Activated T-helper 2 cell treated with anti-CD3 and anti-CD28 coated beads, Interferon-gamma antibody, Interleukin-2, Interleukin-4, amounts not matched to agents 10 μg/mL and 5 μg/mL and 100 μg/mL, durations not matched to agents 14 hours and 24 hours and 36 hours (primary cell): ENCODE data around the gene CNNM4. TPM values are rescaled to one million over a fixed set of nuclear protein-coding genes. Genes with fewer than 3 reads are reported as not detected.

Experiments used
- DNase-seq: peaks from one replicate; pipeline ENCODE4 v3.0.0; 2021; ENCODE audit warnings: low spot score
- H3K27ac Mint-ChIP-seq: one replicate; pipeline ENCODE4 v1.8.0; 2021; ENCODE audit warnings: mixed read lengths
- H3K27me3 Mint-ChIP-seq: one replicate; pipeline ENCODE4 v1.8.0; 2021; ENCODE audit warnings: low read depth, mixed read lengths
- H3K36me3 Mint-ChIP-seq: one replicate; pipeline ENCODE4 v1.8.0; 2021; ENCODE audit warnings: low read depth, mixed read lengths
- H3K4me1 Mint-ChIP-seq: one replicate; pipeline ENCODE4 v1.8.0; 2021; ENCODE audit warnings: low read depth, mixed read lengths
- H3K4me3 Mint-ChIP-seq: one replicate; pipeline ENCODE4 v1.8.0; 2021; ENCODE audit warnings: low read depth, mild to moderate bottlenecking, moderate library complexity, mixed read lengths
- H3K9me3 Mint-ChIP-seq: one replicate; pipeline ENCODE4 v1.8.0; 2021; ENCODE audit warnings: mixed read lengths
- intact Hi-C: fragments of 100-400 bp; cut with micrococcal nuclease; formaldehyde crosslinking; loops from one replicate; pipeline ENCODE4 v1.15.1; 2023
- total RNA-seq: library from RNA; stranded (reverse); gene quantifications from 2 replicates; pipeline ENCODE4 v1.2.3, GENCODE V29; 2022

Gene CNNM4
- total RNA-seq, 1 donor from 2014 or later = 10.1 TPM

DNA sequence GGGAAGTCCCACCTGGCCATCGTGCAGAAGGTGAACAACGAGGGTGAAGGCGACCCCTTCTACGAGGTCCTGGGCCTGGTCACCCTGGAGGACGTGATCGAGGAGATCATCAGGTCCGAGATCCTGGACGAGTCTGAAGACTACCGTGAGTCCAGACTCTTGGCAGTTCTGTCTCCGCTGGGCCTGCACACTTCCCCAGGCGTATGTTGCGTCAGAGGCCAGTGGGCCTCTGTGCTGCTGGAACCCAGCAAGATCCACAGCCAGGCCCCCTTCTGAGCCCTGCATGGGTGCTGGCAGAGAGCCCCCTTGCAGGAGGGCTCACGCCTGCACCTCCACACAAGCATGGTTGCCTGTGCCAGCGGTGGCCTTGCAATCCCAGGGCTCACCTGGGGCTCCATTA, 64.4 kb downstream of the CNNM4 start:
- no peak for DNase-seq
- no peak overlapping the region for H3K27ac Mint-ChIP-seq
- no peaks in the 10 kb centered on the region for H3K27me3 Mint-ChIP-seq
- peaks cover 16% of the 10 kb centered on the region for H3K4me1 Mint-ChIP-seq
- intact Hi-C loops = no loop called here
- no peak overlapping the region for H3K4me3 Mint-ChIP-seq
- no peaks in the 10 kb centered on the region for H3K9me3 Mint-ChIP-seq
- H3K36me3 Mint-ChIP-seq = peaks cover 54% of the 10 kb centered on the region

DNA sequence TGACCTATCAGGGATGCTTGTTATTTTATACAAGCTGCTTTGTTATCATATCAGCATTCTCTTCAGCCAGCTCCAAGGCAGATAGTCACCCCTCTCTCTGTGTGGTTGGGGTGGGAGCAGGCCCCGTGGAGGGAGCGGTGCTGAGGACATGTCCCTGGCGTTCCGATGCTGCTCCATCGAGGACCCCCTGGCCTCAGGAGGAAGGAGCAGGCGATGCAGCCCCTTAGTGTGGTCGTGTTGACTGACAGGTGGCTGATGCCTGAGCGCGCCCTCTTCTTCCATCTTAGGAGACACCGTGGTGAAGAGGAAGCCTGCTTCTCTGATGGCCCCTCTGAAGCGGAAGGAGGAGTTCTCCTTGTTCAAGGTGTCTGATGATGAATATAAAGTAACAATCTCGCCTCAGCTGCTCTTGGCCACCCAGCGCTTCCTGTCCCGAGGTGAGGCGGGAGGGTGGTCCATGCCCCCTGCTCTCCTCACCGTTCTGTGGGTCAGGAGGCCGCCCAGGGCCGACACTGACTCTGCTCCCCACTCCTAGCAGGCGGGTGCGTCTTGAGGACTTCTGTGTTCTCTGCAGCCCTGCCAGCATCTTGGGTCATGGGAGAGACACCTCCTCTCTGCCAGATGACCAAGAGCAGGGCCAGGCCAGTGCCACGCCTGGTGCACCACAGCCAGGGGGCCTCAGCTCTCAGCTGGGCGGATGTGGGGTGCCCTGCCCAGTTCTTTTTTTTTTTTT, 66.0 kb downstream of the CNNM4 start:
- H3K36me3 Mint-ChIP-seq = peaks cover 55% of the 10 kb centered on the region

DNA sequence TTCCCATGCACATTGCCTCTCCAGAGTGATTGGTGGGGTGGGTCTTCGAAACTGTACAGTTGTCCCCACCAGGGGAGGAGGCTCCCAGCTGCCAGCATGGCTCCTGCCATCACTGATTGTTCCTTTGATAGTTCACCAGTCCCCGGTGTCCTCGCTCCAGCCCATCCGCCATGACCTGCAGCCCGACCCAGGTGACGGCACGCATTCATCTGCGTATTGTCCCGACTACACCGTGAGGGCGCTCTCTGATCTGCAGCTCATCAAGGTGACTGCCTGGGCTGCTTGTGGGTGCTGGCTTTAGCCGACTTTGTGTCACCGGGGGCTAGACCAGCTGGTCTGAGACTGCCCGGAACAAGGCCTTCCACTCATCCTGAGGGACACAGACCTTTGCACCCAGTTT, 67.7 kb downstream of the CNNM4 start:
- H3K4me1 Mint-ChIP-seq = no peaks in the 10 kb centered on the region
- no peak overlapping the region for H3K4me3 Mint-ChIP-seq
- intact Hi-C loops = no loop called here
- no peaks in the 10 kb centered on the region for H3K27me3 Mint-ChIP-seq
- H3K36me3 Mint-ChIP-seq = peaks cover 63% of the 10 kb centered on the region
- H3K27ac Mint-ChIP-seq = no peak overlapping the region
- no peak for DNase-seq
- H3K9me3 Mint-ChIP-seq = no peaks in the 10 kb centered on the region

More for the DNA sequence above, 66.0 kb downstream of the CNNM4 start:
- H3K4me3 Mint-ChIP-seq = no peak overlapping the region
- no peak overlapping the region for H3K27ac Mint-ChIP-seq
- intact Hi-C loops = no loop called here
- no peaks in the 10 kb centered on the region for H3K27me3 Mint-ChIP-seq
- DNase-seq = no peak
- peaks cover 2% of the 10 kb centered on the region for H3K4me1 Mint-ChIP-seq
- H3K9me3 Mint-ChIP-seq = no peaks in the 10 kb centered on the region

DNA sequence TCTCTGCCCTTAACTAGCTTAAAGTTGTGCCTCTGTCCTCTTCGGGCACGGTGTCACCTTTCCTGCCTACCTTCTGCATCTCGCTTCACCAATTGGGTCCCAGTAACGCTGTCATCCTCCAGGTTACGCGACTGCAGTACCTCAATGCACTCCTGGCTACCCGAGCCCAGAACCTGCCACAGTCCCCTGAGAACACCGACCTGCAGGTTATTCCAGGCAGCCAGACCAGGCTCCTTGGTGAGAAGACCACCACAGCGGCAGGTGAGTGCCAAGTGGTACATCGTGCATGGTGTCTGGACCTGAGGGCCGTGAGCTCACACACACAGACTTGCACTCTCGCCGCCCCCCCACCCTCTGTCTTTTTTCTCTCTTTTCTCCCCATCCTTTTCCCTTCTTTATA, 68.2 kb downstream of the CNNM4 start:
- intact Hi-C loops = no loop called here
- H3K4me3 Mint-ChIP-seq = no peak overlapping the region
- H3K36me3 Mint-ChIP-seq = peaks cover 64% of the 10 kb centered on the region
- no peaks in the 10 kb centered on the region for H3K9me3 Mint-ChIP-seq
- no peaks in the 10 kb centered on the region for H3K27me3 Mint-ChIP-seq
- no peak overlapping the region for H3K27ac Mint-ChIP-seq
- no peaks in the 10 kb centered on the region for H3K4me1 Mint-ChIP-seq
- DNase-seq = no peak

DNA sequence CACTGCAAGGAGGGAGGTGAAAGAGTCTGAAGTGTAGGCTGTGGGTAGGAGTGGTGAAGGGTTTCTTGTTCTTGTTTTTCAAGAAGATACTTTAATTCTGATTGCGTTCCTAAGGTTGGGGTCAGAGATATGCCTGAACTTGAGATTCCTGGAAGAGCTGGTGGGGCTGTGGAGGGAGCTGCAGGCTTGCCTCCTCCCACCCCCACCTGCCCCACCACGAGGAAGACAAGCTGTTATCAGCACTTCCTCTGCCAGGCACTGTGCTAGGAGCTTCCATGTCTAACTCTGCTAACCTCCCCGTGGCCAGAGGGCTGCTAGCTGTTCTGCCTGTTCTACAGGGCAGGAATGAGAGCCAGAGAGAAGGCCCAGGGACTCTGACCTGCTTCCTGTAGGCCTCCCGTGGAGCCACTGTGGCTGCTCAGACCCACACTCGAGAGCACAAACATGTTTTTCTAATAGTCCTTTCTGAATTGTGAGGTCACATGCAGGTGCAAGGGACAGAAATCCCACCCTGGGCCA, 69.4 kb downstream of the CNNM4 start:
- intact Hi-C loops = no loop called here
- no peaks in the 10 kb centered on the region for H3K27me3 Mint-ChIP-seq
- H3K4me3 Mint-ChIP-seq = no peak overlapping the region
- H3K27ac Mint-ChIP-seq = no peak overlapping the region
- H3K9me3 Mint-ChIP-seq = no peaks in the 10 kb centered on the region
- no peaks in the 10 kb centered on the region for H3K4me1 Mint-ChIP-seq
- no peak for DNase-seq
- H3K36me3 Mint-ChIP-seq = peaks cover 73% of the 10 kb centered on the region

DNA sequence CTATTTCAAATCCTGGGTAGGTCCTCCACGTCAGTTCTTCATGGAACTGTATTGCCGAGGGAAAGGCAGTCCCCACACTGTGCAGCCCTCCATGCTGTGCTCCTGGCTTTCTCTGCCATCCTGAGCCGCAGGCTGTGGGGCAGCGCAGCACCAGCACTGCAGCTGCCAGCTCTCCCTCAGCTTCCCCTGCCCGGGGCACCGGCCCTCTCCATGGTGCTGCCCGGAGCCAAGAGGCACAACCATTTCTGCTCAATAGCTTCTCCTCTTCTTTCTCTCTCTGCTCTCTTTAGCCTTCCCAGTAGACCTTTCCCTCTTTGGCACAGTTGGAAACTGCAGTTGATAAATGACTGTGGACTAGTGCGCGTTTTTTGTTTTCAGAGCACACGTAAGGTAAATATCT, 71.0 kb downstream of the CNNM4 start:
- no peak overlapping the region for H3K4me3 Mint-ChIP-seq
- H3K36me3 Mint-ChIP-seq = peaks cover 75% of the 10 kb centered on the region
- H3K27me3 Mint-ChIP-seq = no peaks in the 10 kb centered on the region
- H3K27ac Mint-ChIP-seq = no peak overlapping the region
- no peaks in the 10 kb centered on the region for H3K9me3 Mint-ChIP-seq
- DNase-seq = no peak
- no peaks in the 10 kb centered on the region for H3K4me1 Mint-ChIP-seq
- intact Hi-C loops = no loop called here

DNA sequence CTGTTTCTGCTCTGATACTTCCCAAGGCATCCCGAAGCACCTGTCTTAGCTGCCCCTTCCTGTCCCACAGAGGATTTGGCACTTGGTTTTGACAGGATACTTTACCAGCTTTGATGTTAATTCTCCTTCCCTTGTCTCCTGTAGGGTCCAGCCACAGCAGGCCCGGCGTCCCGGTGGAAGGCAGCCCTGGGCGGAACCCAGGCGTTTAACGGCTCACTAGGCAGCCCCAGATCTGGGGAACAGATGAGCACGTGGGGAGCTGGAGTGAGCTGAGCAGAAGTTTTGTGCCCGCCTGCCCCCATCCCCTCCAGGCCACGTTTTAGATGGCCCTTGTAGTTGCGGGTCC, 71.7 kb downstream of the CNNM4 start:
- peaks cover 74% of the 10 kb centered on the region for H3K36me3 Mint-ChIP-seq
- no peaks in the 10 kb centered on the region for H3K27me3 Mint-ChIP-seq
- intact Hi-C loops = no loop called here
- H3K27ac Mint-ChIP-seq = no peak overlapping the region
- H3K4me3 Mint-ChIP-seq = no peak overlapping the region
- H3K9me3 Mint-ChIP-seq = no peaks in the 10 kb centered on the region
- no peaks in the 10 kb centered on the region for H3K4me1 Mint-ChIP-seq
- no peak for DNase-seq

DNA sequence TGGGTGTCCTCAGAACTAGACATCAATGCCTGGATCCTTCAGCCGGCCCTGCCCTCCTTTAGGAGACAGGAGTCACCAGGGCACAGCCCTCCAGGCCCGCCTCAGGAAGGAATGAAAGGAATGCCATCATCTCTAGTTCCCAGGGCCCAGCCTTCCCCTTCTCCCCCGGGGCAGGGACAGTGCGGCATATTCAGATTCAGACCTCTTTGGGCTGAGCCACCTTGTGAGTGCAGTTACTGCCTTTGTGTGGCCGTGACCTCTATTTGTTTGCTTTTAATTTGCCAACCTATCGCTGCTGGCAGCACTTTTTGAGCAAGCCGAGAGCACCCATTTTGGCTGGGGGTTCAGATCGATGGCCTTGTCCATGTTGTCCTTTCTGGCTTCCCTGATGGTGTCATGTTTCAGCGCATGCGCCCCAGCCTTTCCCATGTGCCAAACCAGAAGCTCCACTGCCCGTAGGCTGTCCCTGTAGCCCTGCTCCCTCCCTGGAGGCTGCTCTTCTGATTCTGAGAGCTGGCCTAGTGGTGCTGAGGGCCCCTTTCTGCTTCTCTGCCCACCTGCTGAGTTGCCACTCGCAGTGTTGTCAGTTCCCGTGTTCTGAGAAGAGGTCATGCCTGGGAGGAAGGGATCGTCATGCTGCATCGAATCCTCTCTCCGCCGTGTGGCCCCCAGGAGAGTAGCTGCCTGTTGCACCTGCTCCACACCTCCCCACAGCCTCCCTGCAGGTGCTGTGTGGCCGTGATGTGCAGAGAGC, 72.2 kb downstream of the CNNM4 start:
- no peak for DNase-seq
- intact Hi-C loops = no loop called here
- Mint-ChIP-seq H3K27ac (no peak overlapping the region), H3K9me3 (no peaks in the 10 kb centered on the region), H3K4me3 (no peak overlapping the region), H3K27me3 (no peaks in the 10 kb centered on the region), H3K4me1 (no peaks in the 10 kb centered on the region), H3K36me3 (peaks cover 70% of the 10 kb centered on the region)

DNA sequence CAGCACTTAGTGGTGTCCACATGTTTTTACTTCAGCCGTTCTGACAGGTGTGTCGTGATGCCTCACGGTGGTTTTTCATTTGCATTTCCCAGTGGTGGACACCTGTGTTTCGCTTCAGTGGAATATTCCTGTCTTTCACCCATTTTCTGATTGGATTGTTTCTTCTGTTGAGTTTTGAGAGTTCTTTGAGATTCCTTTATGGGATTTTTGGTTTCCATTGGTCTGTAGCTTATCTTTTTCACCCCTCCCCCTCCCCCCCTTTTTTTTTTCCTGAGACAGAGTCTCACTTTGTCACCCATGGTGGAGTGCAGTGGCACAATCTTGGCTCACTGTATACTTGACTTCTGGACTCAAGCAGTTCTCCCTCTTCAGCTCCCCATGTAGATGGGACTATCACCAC, 75.1 kb downstream of the CNNM4 start:
- peaks cover 61% of the 10 kb centered on the region for H3K36me3 Mint-ChIP-seq
- DNase-seq = no peak
- peaks cover 5% of the 10 kb centered on the region for H3K4me1 Mint-ChIP-seq
- intact Hi-C loops = no loop called here
- no peak overlapping the region for H3K4me3 Mint-ChIP-seq
- H3K9me3 Mint-ChIP-seq = no peaks in the 10 kb centered on the region
- no peaks in the 10 kb centered on the region for H3K27me3 Mint-ChIP-seq
- H3K27ac Mint-ChIP-seq = no peak overlapping the region

DNA sequence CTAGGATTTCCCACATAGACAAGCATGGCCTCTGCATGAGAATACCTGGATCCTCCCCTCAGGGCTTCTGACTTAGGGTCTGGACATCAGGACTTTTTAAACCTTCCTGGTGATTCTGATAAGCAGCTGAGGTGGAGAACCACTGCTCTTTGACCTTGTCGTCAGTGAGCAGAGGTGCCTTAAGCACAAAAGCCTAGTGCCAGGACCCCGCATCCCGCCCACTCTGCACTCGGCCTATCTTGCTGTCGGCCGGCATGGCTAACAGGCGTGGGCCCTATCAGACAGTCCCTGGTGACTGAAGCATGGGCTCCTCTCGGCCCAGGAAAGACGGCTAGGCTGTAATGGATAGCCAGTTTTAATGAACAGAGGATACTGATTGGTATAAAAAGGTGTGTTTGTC, 76.9 kb downstream of the CNNM4 start:
- DNase-seq = no peak
- Mint-ChIP-seq H3K27me3 (no peaks in the 10 kb centered on the region), H3K27ac (no peak overlapping the region), H3K4me3 (no peak overlapping the region), H3K4me1 (peaks cover 5% of the 10 kb centered on the region), H3K9me3 (no peaks in the 10 kb centered on the region), H3K36me3 (peaks cover 53% of the 10 kb centered on the region)
- intact Hi-C loops = no loop called here

DNA sequence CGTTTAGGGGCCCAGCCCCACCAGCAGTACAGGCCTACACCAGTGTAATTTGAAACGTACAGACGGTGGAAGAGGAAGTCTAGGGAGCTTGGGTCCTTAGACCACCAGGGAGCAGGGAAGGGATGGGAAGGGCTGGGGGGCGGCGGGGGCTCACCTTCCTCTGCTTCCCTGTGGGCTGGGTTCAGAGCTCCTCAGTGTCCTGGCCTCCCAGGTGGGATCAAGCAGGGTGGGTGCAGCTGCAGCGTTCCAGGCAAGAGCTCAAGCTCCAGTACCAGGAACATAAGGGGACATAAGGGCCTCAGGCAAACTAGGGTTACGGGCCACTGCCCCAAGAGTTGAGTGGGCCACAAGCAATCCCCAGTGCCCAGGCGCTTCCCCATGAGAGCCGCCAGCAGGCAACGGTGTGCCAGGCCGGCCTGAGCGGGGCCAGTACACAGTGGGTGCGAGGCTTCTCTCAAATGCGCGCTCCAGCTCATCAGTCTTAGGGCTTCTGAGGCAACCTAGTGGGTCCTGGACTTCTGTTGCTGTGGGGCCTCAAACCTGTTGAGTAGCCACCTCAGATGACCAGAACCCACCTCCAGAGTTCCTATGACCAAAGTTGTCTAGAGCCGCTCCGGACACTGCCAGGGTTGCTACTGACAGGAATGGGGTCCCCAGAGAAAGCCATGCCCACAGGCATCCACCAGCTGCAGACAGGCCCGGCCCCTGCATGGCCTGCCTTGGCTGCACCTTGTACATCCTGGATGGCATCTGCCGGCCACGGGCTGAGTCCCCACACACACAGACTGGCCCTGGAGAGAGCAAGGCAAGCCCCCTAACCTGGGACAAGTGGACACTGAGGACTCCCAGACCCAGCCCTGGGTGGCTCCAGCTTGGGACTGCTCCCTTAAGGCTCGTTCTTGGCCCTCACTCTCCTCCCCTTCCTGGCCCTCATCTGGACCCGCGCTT, 77.9 kb downstream of the CNNM4 start:
- Mint-ChIP-seq H3K4me1 (peaks cover 5% of the 10 kb centered on the region), H3K9me3 (no peaks in the 10 kb centered on the region), H3K36me3 (peaks cover 44% of the 10 kb centered on the region), H3K27me3 (no peaks in the 10 kb centered on the region), H3K4me3 (peak overlapping the region; percentile 2), H3K27ac (no peak overlapping the region)
- DNase-seq = no peak
- intact Hi-C loops = no loop called here

DNA sequence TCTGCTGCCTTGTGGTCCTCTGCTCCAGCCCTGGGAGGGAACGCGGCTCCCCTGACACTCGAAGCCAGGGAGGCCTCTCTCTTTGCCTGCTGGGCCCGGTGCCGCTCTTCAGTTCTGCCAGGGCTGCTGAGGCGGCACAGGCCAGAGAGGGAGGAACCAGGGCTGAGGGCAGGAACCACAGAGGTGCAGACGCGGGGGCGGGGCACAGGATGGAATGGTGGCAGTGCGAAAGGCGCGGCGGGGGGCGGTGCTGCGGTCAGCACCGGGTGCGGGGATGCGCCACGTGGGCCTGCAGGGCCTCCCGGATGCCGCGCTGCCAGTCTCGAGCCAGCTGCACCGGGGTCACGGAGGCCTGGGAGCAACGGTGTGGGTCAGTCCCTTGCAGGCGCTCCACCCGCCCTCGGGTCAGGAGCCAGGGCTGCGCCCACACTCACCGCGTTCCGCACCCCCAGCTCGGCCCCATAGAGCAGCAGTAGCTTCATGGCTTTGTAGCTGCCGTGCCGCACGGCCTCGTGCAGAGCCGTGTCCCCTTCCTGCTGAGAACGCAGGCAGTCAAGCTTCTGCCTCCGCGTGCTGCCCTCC, 78.7 kb downstream of the CNNM4 start:
- H3K4me3 Mint-ChIP-seq = peak overlapping the region; percentile 2
- H3K27me3 Mint-ChIP-seq = no peaks in the 10 kb centered on the region
- H3K9me3 Mint-ChIP-seq = no peaks in the 10 kb centered on the region
- peaks cover 45% of the 10 kb centered on the region for H3K36me3 Mint-ChIP-seq
- peak overlapping the region; percentile 43 for H3K27ac Mint-ChIP-seq
- peaks cover 5% of the 10 kb centered on the region for H3K4me1 Mint-ChIP-seq
- peak; percentile 81 for DNase-seq
- intact Hi-C loops = no loop called here
